SK-N-MC (cell line): ENCODE data around the gene PPP1R13L.
"Not testable (repeated sequence)": the region's sequence is repeated elsewhere in the genome, so short reads cannot be mapped to it uniquely, and the experiment has no call there.

Experiments
- EZH2 ChIP-seq: fragments of 200-600 bp; sonication (generic); IDR thresholded peaks from one replicate; pipeline ENCODE4 v1.6.1; 2017; ENCODE audit warnings: antibody characterized with exemption
- POLR2AphosphoS5 ChIP-seq: IDR thresholded peaks from 2 replicates; pipeline ENCODE4 v1.6.1; 2012; ENCODE audit warnings: mild to moderate bottlenecking, low read depth, low read length, borderline replicate concordance

GRCh38 chr19:45429896-45430295 is 25.0 kb upstream of the PPP1R13L start:
- TF ChIP-seq EZH2, POLR2AphosphoS5: not testable (repeated sequence)
